OCI-LY1 (cell line): Measurements from ENCODE around the gene SLC17A7.

Source experiments
- H2AFZ ChIP-seq: fragments of 200-600 bp; sonication (generic), shearing (Covaris generic); 2 replicates; pipeline ENCODE4 v1.6.0; 2014; ENCODE audit warnings: antibody characterized with exemption, mild to moderate bottlenecking, low read length
- H3F3A ChIP-seq: fragments of 200-600 bp; sonication (generic), shearing (Covaris generic); 2 replicates; pipeline ENCODE4 v1.6.0; 2014; ENCODE audit warnings: mild to moderate bottlenecking, antibody characterized with exemption, low read length, moderate library complexity; ENCODE audit not compliant: insufficient read depth
- H3K27ac ChIP-seq: fragments of 200-600 bp; sonication (generic); 2 replicates; pipeline ENCODE4 v1.5.1; 2014; ENCODE audit warnings: low read length, mixed run types, mild to moderate bottlenecking, low read depth; ENCODE audit not compliant: poor library complexity, severe bottlenecking
- H3K27me3 ChIP-seq: fragments of 200-600 bp; sonication (generic); 2 replicates; pipeline ENCODE4 v1.6.0; 2014; ENCODE audit warnings: antibody characterized with exemption, mild to moderate bottlenecking, low read length, moderate library complexity; ENCODE audit not compliant: insufficient read depth
- H3K36me3 ChIP-seq: fragments of 200-600 bp; sonication (generic); 2 replicates; pipeline ENCODE4 v1.6.1; 2014; ENCODE audit warnings: mild to moderate bottlenecking, antibody characterized with exemption, low read length, moderate library complexity, mixed read lengths; ENCODE audit not compliant: insufficient read depth
- H3K4me1 ChIP-seq: fragments of 200-600 bp; sonication (generic); 2 replicates; pipeline ENCODE4 v1.5.1; 2014; ENCODE audit warnings: mild to moderate bottlenecking, low read length, moderate library complexity; ENCODE audit not compliant: insufficient read depth, severe bottlenecking
- H3K4me2 ChIP-seq: fragments of 200-600 bp; sonication (generic), shearing (Covaris generic); 2 replicates; pipeline ENCODE4 v1.6.1; 2014; ENCODE audit warnings: low read length
- H3K4me3 ChIP-seq: fragments of 200-600 bp; sonication (generic); 2 replicates; pipeline ENCODE4 v1.5.1; 2014; ENCODE audit warnings: low read length, low read depth, mild to moderate bottlenecking, mixed read lengths; ENCODE audit not compliant: poor library complexity, severe bottlenecking
- H3K79me2 ChIP-seq: fragments of 200-600 bp; shearing (Covaris generic); 2 replicates; pipeline ENCODE4 v1.6.1; 2016; ENCODE audit warnings: mixed run types, low read length, mixed read lengths; ENCODE audit not compliant: insufficient read depth
- H3K9ac ChIP-seq: fragments of 200-600 bp; sonication (generic), shearing (Covaris generic); 2 replicates; pipeline ENCODE4 v1.6.1; 2014; ENCODE audit warnings: mild to moderate bottlenecking, low read length, mixed read lengths
- H3K9me2 ChIP-seq: fragments of 200-600 bp; sonication (generic), shearing (Covaris generic); 2 replicates; pipeline ENCODE4 v1.6.1; 2014; ENCODE audit warnings: low read depth, mild to moderate bottlenecking, low read length, mixed read lengths
- H3K9me3 ChIP-seq: fragments of 200-600 bp; shearing (Covaris generic); 2 replicates; pipeline ENCODE4 v1.6.1; 2014; ENCODE audit warnings: low read length, mixed read lengths
- H4K20me1 ChIP-seq: fragments of 200-600 bp; sonication (generic), shearing (Covaris generic); 2 replicates; pipeline ENCODE4 v1.6.0; 2016; ENCODE audit warnings: mild to moderate bottlenecking, low read length; ENCODE audit not compliant: insufficient read depth
- CTCF ChIP-seq: fragments of 200-600 bp; sonication (generic), shearing (Covaris generic); IDR thresholded peaks from 2 replicates; pipeline ENCODE4 v1.5.1; 2017; ENCODE audit warnings: mild to moderate bottlenecking, antibody characterized with exemption, low read length, moderate library complexity, mixed read lengths
- EZH2 ChIP-seq: fragments of 200-600 bp; sonication (generic), shearing (Covaris generic); IDR thresholded peaks from 2 replicates; pipeline ENCODE4 v1.8.0; 2017; ENCODE audit warnings: borderline replicate concordance, mixed run types, mild to moderate bottlenecking, antibody characterized with exemption, low read length, moderate library complexity, mixed read lengths

The SLC17A7 gene

GRCh38 chr19:49427339-49427738 is 14.0 kb downstream of the SLC17A7 start:
- H3K4me1 ChIP-seq: peaks cover 12% of the 10 kb centered on the region
- H3K36me3 ChIP-seq: no peaks in the 10 kb centered on the region
- H3K9me2 ChIP-seq: no peaks in the 10 kb centered on the region
- H3K9me3 ChIP-seq: no peaks in the 10 kb centered on the region
- H3F3A ChIP-seq: no peaks in the 10 kb centered on the region; the same call in 1 of the 2 replicates
- H3K27ac ChIP-seq: no peak overlapping the region
- H3K4me3 ChIP-seq: no peak overlapping the region
- H3K9ac ChIP-seq: no peak overlapping the region
- no peak overlapping the region; the same call in 1 of the 2 replicates for H3K4me2 ChIP-seq
- H3K79me2 ChIP-seq: no peaks in the 10 kb centered on the region
- H2AFZ ChIP-seq: no peak overlapping the region
- TF ChIP-seq EZH2: no peak
- no peak for TF ChIP-seq CTCF
- H4K20me1 ChIP-seq: no peaks in the 10 kb centered on the region
- peaks cover 18% of the 10 kb centered on the region; the same call in 1 of the 2 replicates for H3K27me3 ChIP-seq

- TF ChIP-seq EZH2 (no peak), CTCF (no peak)
- Histone ChIP-seq H3K9me3 (no peaks in the 10 kb centered on the region), H3K4me2 (no peak overlapping the region), H3K36me3 (no peaks in the 10 kb centered on the region), H3K4me3 (no peak overlapping the region), H3F3A (no peaks in the 10 kb centered on the region; the same call in 1 of the 2 replicates), H3K9me2 (no peaks in the 10 kb centered on the region), H2AFZ (no peak overlapping the region), H3K27ac (no peak overlapping the region), H3K9ac (no peak overlapping the region), H3K4me1 (peaks cover 13% of the 10 kb centered on the region), H4K20me1 (no peaks in the 10 kb centered on the region), H3K27me3 (peaks cover 21% of the 10 kb centered on the region), H3K79me2 (no peaks in the 10 kb centered on the region)
Observed at GRCh38 chr19:49425922-49426592, 15.3 kb downstream of the SLC17A7 start.

GRCh38 chr19:49425178-49425577 is 16.1 kb downstream of the SLC17A7 start, which contains the start of gene GFY:
TSS of gene GFY (plus strand) at chr19:49425388. CDS start at chr19:49426431, 1,043 bp downstream.
- Histone ChIP-seq H4K20me1 (no peaks in the 10 kb centered on the region), H3K27ac (no peak within 1 kb of the TSS), H2AFZ (no peak within 1 kb of the TSS), H3K4me3 (no peak within 1 kb of the TSS), H3K27me3 (peaks cover 22% of the 10 kb centered on the region), H3K4me2 (no peak within 1 kb of the TSS), H3K4me1 (peaks cover 13% of the 10 kb centered on the region), H3K9ac (no peak within 1 kb of the TSS), H3K36me3 (no peaks in the 10 kb centered on the region), H3K79me2 (no peaks in the 10 kb centered on the region), H3K9me2 (no peaks in the 10 kb centered on the region), H3K9me3 (no peaks in the 10 kb centered on the region), H3F3A (no peaks in the 10 kb centered on the region; the same call in 1 of the 2 replicates)
- TF ChIP-seq CTCF: no peak
- no peak for TF ChIP-seq EZH2
